ENCODE results near the gene ULK4. TPM values are rescaled to one million over a fixed set of nuclear protein-coding genes. Genes with fewer than 3 reads are reported as not detected.

The ULK4 gene
- total RNA-seq, 1 experiment from 2014 or later: 14.3 TPM

- ChIA-PET CTCF (interaction anchor here (0.7 kb wide), 1 partner anchor 102 kb away, joined by 3 read pairs; no protein-coding TSS in a partner anchor), POLR2A (no interaction called here)
- DNase-seq (ENCODE audit: low read depth, low spot score) (no peak), ATAC-seq (no peak)
- Histone ChIP-seq H3K36me3 (ENCODE audit: control insufficient read depth, insufficient read depth, low read length) (no peaks in the 10 kb centered on the region), H3K27ac (ENCODE audit: low read length) (no peak overlapping the region), H3K9me3 (ENCODE audit: control insufficient read depth, insufficient read depth, low read depth, low read length) (no peaks in the 10 kb centered on the region), H3K4me1 (ENCODE audit: control insufficient read depth, insufficient read depth, low read length) (no peaks in the 10 kb centered on the region), H3K4me3 (ENCODE audit: low read depth in 2 of 2, low read length in 2 of 2) (no peak overlapping the region), H3K27me3 (ENCODE audit: control insufficient read depth, insufficient read depth, low read length) (no peaks in the 10 kb centered on the region)
- no peak for TF ChIP-seq CTCF (IDR thresholded peaks at IDR 0.05)
- no peak for TF ChIP-seq POLR2AphosphoS5 (IDR thresholded peaks at IDR 0.05; ENCODE audit: low read depth, low read length)
- TF ChIP-seq SIN3A (IDR thresholded peaks at IDR 0.05; ENCODE audit: borderline replicate concordance, insufficient read depth, low read depth, low read length): no peak
- no peak for TF ChIP-seq TCF7L2 (IDR thresholded peaks at IDR 0.05; ENCODE audit: low read depth, low read length)
- TF ChIP-seq REST (IDR thresholded peaks at IDR 0.05; ENCODE audit: insufficient read depth in 1 of 2, low read depth in 2 of 2, low read length in 1 of 2): no peak
- intact Hi-C loops (cut with micrococcal nuclease; ENCODE audit: unreplicated experiment): no loop called here
- in situ Hi-C loops (cut with HindIII; ENCODE audit: low pct_unique_long_range_greater_than_20kb, low sequenced_read_pairs): no loop called here
- BruUV-seq (replicated peaks): no TSS peak
Measured at GRCh38 chr3:41997702-41998550, 36.0 kb upstream of the ULK4 start.

GRCh38 chr3:41991437-41991836, 29.5 kb upstream of the ULK4 start:
- no peak for ATAC-seq
- Histone ChIP-seq H3K27ac (ENCODE audit: low read length) (no peak overlapping the region), H3K9me3 (ENCODE audit: control insufficient read depth, insufficient read depth, low read depth, low read length) (no peaks in the 10 kb centered on the region), H3K27me3 (ENCODE audit: control insufficient read depth, insufficient read depth, low read length) (no peaks in the 10 kb centered on the region), H3K4me1 (ENCODE audit: control insufficient read depth, insufficient read depth, low read length) (no peaks in the 10 kb centered on the region), H3K36me3 (ENCODE audit: control insufficient read depth, insufficient read depth, low read length) (no peaks in the 10 kb centered on the region), H3K4me3 (ENCODE audit: low read depth in 2 of 2, low read length in 2 of 2) (no peak overlapping the region)
- intact Hi-C loops (cut with micrococcal nuclease; ENCODE audit: unreplicated experiment): no loop called here
- ChIA-PET CTCF (no interaction called here), POLR2A (no interaction called here)
- TF ChIP-seq SIN3A (IDR thresholded peaks at IDR 0.05; ENCODE audit: borderline replicate concordance, insufficient read depth, low read depth, low read length) (no peak), REST (IDR thresholded peaks at IDR 0.05; ENCODE audit: insufficient read depth in 1 of 2, low read depth in 2 of 2, low read length in 1 of 2) (no peak), TCF7L2 (IDR thresholded peaks at IDR 0.05; ENCODE audit: low read depth, low read length) (no peak), CTCF (IDR thresholded peaks at IDR 0.05) (no peak), POLR2AphosphoS5 (IDR thresholded peaks at IDR 0.05; ENCODE audit: low read depth, low read length) (no peak)
- in situ Hi-C loops (cut with HindIII; ENCODE audit: low pct_unique_long_range_greater_than_20kb, low sequenced_read_pairs): no loop called here
- DNase-seq (ENCODE audit: low read depth, low spot score): no peak
- no TSS peak for BruUV-seq (replicated peaks)
